ENCODE measurements around the gene GPM6B.

Gene GPM6B

DNA sequence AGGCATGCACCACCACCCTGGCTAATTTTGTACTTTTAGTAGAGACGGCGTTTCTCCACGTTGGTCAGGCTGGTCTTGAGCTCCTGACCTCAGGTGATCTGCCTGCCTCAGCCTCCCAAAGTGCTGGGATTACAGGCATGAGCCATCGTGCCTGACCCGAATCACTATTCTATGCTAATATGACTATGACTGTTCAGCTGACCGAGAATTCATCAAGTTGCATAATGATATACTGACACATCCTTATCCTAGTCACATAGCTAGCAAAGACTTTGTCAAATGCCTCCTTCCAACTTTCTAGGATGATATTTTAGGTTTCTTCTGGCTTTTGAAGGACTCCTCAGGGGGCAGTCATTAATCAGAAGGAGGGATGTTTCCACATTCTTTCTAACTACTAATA is 4.8 kb upstream of the GPM6B start:
- DNase-seq = no peak

GRCh38 chrX:13816176-13816575 is 717 bp downstream of the GPM6B start:
- DNase-seq = no peak

DNA sequence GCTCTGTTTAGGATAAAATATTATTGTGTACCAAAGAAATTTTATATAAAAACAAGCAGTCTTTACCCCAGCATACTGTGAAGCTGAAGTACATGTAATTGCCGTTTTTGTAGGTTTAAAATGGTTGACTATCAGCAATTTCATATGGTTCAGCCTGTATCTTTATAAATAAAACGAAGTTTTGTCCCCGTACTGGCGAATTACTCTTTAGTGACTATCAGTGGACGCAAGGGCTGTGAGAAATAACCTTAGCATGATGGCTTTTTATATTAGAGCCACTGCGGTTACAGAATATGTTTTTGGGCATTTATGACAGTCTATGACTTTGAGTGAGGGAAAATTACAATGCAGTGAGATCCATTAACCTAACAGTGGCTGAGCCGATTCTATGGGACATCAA is 1.2 kb downstream of the GPM6B start:
- DNase-seq = no peak

DNA sequence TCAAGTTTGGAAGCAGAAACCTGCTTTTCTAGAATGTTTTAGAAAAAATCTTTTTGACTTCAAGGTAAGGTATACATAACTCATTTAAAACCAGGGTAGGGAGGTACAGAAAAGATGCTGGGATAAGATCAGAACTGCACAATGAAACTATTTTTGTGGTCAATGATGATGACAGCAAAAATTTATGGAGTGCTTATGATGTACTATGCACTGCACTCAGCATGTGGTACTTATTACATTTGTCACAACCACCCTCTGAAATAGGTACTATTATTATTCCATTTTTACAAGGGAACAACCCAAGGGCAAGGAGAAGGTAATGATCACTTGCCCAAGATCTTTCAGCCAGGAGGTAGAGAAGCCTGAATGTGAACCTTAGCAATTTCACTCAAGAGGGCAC is 8.0 kb downstream of the GPM6B start:
- DNase-seq = no peak

- no peak for DNase-seq
Observed at GRCh38 chrX:13808293-13808692, 8.6 kb downstream of the GPM6B start.

DNA sequence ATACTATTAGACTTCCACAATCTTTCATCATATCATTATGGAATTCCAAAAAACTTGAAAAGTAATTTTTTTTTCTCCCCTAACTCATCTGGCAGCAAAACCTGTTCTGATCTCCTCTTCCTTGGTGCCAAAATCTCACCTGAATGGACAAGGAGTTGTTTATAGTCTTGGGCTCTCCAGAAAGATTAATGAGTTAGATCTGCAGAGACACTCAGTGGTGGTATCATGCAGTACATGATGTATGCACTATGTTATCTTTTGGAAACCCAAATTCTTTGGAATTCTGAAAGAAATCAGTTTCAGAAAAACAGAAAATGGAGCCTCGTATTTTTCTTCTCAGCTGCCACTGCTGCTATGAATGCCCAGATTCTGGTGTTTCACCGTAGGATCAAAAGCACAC is 11.7 kb downstream of the GPM6B start:
- DNase-seq = no peak

DNA sequence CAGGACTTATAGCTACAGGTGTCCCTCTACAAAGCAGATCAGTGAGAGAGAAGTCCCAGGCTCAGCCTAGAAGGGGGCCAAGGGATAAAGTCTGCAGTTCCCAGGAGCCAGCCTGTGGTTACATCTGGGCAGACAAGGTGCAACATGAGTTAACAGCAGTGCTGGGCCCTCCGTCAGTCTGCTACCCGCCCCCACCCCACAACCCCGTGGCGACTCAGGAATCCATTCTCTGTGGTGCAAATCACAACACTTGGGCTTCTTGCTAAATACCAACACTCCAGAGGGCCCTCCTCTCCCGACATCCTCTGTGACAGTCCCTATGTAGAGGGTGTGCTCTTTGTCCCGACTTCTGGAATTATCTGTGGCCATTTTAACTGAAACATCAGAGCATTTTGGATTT is 13.8 kb downstream of the GPM6B start:
- DNase-seq = no peak

GRCh38 chrX:13798184-13798583 is 18.7 kb downstream of the GPM6B start:
- no peak for DNase-seq

GRCh38 chrX:13797512-13797911 is 19.4 kb downstream of the GPM6B start:
- DNase-seq = no peak

GRCh38 chrX:13794417-13794816 is 22.5 kb downstream of the GPM6B start:
- DNase-seq = no peak

- no peak for DNase-seq
Observed at GRCh38 chrX:13793897-13794296, 23.0 kb downstream of the GPM6B start.

GRCh38 chrX:13791559-13791958 is 25.3 kb downstream of the GPM6B start:
- no peak for DNase-seq

- no peak for DNase-seq
Observed at GRCh38 chrX:13791145-13791544, 25.7 kb downstream of the GPM6B start.

DNA sequence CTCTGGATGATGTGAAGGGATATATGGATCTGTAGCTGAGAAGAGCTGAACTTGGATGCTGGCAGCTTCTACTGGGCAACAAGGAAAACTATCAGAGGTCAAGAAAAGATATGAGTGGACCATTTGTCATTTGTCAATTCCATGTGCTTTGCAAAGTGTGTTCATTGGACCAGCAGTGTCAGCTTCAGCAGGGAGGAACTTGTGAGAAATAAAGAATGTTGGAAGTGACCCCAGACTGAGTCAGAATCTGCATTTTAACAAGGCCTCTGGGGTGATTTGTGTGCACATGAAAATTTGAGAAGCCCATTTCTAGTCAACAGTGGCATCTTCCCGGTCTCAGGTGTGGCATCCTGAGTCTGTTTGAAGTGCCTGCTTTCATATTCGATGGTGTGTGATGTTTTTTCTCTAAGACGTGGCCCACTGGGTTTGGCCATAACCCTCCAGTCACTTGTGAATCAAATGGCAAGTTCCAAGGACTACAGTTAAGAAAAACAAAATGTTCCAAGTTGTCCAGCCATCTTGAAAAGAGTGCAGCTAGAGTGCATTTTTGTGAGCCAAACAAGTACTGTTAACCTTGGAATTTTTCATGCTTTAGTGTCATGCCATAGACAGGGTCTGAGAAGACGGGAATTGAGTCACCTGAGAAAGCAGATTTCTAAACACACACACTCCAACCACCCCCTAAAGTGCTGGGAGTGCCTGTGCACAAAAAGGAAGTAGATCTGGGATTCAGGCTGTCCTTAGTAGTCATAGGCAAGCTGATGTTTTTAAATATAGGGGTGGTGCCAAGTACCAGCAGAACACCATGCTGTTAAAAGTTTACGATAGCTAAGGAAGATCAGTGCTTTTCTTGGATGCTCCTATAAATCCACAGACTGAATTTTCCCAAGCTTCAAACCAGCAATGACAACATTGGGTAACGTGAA is 26.4 kb downstream of the GPM6B start:
- DNase-seq = no peak

- DNase-seq = no peak
Observed at GRCh38 chrX:13786048-13786447, 30.8 kb downstream of the GPM6B start.

DNA sequence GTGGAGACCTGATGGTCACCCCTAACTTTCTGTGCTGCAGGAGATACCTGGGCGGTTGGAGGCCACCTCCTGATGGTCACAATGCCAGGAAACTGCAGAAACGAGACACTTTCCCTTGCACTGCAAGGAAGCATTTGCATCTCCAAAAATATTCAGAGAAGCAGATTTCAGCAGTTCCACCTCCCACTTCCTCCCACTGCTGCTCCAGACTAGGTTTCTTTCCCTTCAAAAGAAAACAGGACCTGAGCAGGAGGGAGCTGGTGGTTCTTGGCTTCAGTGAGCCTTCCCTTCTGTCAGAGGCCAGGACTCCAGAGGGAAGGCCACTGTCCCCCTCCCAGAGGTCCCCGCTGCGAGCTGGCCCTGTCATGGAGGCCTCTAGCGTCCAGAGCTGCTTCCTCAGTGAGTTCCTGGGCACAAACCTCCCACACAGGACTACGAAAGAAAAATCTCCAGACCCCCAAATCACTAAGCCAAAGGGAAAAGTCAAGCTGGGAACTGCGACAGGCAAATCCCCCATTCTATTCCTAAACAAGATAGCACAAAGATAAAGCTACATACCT is 35.9 kb downstream of the GPM6B start:
- DNase-seq = no peak

DNA sequence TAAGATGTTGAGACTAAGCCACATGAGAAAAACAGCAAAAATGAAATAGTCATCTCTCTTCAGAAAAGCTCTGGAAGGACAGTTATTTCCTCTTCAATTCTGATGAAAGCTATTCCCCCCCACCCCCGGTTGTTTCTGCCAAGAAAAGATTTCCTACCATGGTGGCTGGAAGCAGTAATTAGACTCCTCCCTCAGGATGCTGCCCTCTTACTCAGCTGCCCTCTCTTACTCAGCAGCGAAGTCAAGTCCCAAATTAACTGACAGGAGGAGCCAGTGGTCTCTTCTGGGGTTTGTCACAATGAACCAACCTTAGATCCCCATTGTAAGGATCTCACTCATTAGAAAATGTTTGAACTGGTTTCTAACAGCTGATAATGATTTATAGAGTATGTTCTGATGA is 38.0 kb downstream of the GPM6B start:
- DNase-seq = peak; percentile 3

GRCh38 chrX:13776387-13776786 is 40.5 kb downstream of the GPM6B start:
- DNase-seq = no peak

DNA sequence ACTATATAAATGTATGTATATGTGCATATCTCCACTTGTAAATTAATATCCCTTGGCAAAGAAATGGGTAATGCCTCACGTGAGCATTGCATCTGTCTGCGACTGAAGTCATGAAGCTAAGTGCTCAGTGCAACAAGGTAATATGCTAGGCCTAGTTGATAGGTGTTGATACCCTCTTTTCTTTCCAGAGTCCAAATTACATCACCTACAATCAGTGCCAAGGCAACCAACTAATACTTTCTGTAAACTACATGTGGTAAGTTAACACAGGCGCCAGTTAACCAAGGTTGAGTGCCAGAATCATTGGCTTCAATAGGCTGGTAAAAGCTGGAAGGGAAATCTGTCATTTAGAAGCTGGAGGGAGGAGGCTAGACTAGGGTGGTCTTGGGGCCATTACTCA is 41.1 kb downstream of the GPM6B start:
- DNase-seq = no peak

- no peak for DNase-seq
Observed at GRCh38 chrX:13774696-13775095, 42.2 kb downstream of the GPM6B start.

DNA sequence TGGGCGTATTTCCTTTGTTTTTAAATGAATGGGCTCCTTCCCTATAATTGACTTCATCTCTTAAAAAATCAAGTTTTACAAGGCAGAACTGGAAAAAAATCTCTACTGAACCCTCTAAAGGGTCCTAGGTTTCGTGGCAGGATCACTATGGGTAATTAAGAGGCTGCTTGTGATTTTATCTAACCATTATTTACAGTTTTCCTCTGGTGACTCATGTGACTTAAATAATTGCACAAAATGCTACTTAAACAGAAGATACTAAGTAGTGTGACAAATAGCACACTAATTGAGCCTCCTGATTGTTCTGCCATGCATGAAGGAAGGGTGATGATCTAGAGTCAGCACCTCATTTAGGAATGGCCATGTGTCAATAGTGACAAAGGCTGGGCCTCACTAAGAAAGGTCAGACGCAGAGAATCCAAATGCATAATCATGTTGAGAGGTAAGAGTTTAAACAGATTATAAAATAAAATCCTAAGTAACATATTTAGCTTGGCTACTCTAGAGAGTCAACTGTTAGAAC is 46.8 kb downstream of the GPM6B start:
- no peak for DNase-seq

DNA sequence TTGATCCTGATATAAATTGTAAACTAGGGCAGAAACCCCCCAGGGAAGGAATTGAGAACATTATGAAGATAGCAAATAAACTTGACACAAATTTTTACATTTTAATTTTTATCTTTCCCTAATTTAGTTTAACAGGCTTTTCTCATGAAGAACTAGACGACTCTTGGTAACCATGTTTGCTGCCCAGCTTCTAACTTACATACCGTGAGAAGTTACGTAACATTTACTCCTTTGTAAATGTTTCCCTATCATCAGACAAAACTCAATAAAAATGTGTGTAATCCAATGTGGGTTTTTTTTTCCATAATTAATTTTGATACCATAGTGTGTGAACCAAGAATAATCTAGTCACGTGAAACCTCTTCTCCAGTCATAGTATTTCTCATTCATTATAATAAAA is 48.0 kb downstream of the GPM6B start:
- DNase-seq = no peak

DNA sequence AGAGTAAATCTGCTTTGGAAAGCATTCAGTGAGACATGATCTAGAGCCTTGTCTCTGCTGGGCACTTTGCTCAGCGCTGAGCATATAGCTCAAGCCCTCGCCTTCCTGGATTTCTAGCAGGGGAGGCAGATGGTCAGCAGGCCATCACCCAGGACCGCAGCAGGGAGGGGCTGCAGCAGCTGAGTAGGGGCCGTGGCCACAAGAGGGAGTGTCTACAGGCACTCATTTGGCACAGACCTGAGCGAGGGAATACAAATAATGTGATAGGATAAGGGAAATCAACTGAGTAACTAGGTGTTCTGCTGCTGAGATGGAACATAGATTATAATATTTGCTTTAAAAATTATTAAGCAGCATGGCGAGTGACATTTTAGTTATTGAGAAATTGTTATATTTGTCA is 52.1 kb downstream of the GPM6B start:
- DNase-seq = no peak

- DNase-seq = no peak
Observed at GRCh38 chrX:13764281-13764680, 52.6 kb downstream of the GPM6B start.

DNA sequence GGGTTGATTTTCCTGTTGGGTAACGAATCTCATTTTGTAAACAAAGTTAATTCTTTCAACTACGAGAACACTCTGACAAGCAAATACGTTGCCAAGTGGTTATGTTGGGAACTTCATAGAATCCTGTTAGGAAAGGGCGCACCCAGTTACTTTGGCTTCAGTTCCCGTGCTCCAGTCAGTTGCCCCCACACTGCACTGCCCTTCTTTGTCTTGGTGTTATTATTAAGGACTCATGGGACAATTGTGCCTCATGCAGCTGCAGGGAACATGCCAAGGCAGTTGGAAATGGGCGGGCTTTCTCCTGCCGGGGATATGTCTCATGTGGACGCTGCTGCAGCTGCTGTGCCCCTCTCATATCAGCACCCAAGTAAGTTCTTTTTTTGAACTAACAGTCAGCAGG is 53.4 kb downstream of the GPM6B start:
- no peak for DNase-seq

All from NCI-H226 (cell line).